ENCODE data around the gene SEPTIN7.

SEPTIN7 gene

DNA sequence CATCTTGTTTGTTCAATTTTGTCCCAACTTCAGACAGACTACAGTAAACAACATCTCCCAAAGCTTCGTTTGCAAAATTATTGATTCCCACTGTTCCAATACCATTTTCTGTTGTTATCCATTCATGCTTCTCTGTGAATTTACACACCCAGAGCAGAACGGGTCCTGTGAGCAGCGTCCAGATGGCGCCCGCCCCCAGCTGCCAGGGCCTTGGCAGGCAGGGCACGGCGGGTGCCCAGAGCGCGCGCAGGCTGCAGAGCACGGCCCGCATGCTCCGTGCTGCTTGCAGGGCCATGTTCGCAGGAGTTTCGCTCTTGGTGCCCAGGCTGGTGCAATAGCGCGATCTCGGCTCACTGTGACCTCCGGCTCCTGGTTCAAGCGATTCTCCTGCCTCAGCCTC is 32.5 kb upstream of the SEPTIN7 start:
- H3K4me3 ChIP-seq (replicated peaks; ENCODE audit: low read depth, low read length), result no peak overlapping the region
- H3K27me3 ChIP-seq (replicated peaks; ENCODE audit: control insufficient read depth, insufficient read depth, low read length), result no peaks in the 10 kb centered on the region
- TF ChIP-seq CTCF (IDR thresholded peaks at IDR 0.05; ENCODE audit: insufficient read depth, low read length, poor library complexity, severe bottlenecking), result no peak
- H3K36me3 ChIP-seq (ENCODE audit: control insufficient read depth, insufficient read depth, low read length), result no peaks in the 10 kb centered on the region
- no peak for DNase-seq (ENCODE audit: extremely low read depth, insufficient read length)

DNA sequence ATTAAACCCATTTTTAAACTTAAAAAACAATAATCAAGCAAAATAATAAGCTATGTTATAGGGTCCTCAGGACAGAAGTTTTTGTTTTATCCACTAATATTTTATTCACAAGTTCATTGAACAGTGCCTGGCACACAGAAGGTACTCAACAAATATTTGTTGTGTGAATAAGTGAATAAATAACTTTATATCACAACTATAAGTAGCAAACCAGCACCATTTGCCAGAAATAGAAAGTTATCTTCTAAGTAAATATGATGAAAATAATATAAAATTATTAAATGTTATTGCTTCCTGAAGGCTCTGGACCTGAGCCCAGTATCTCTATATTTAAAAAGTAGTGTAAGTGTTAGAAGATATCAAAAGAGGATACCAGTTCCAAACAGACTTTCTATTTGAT is 29.1 kb upstream of the SEPTIN7 start:
- Histone ChIP-seq H3K4me3 (replicated peaks; ENCODE audit: low read depth, low read length) (no peak overlapping the region), H3K27me3 (replicated peaks; ENCODE audit: control insufficient read depth, insufficient read depth, low read length) (no peaks in the 10 kb centered on the region), H3K36me3 (ENCODE audit: control insufficient read depth, insufficient read depth, low read length) (no peaks in the 10 kb centered on the region)
- no peak for TF ChIP-seq CTCF (IDR thresholded peaks at IDR 0.05; ENCODE audit: insufficient read depth, low read length, poor library complexity, severe bottlenecking)
- no peak for DNase-seq (ENCODE audit: extremely low read depth, insufficient read length)

DNA sequence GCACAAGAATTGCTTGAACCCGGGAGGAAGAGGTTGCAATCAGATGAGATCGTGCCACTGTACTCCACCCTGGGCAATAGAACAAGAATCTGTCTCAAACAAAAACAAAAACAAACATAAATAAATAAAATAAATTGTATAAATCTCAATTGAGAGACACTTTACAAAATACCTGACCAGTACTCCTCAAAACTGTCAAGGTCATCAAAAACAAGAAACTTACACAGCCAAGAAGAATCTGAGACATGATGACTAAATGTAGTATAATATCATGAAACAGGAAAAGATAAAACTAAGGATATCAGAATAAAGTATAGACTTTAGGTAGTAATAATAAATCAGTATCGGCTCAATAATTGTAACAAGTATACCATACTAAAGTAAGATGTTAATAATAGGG is 26.9 kb upstream of the SEPTIN7 start:
- no peak for TF ChIP-seq CTCF (IDR thresholded peaks at IDR 0.05; ENCODE audit: insufficient read depth, low read length, poor library complexity, severe bottlenecking)
- DNase-seq (ENCODE audit: extremely low read depth, insufficient read length), result no peak
- H3K4me3 ChIP-seq (replicated peaks; ENCODE audit: low read depth, low read length), result no peak overlapping the region
- no peaks in the 10 kb centered on the region for H3K36me3 ChIP-seq (ENCODE audit: control insufficient read depth, insufficient read depth, low read length)
- H3K27me3 ChIP-seq (replicated peaks; ENCODE audit: control insufficient read depth, insufficient read depth, low read length), result no peaks in the 10 kb centered on the region

DNA sequence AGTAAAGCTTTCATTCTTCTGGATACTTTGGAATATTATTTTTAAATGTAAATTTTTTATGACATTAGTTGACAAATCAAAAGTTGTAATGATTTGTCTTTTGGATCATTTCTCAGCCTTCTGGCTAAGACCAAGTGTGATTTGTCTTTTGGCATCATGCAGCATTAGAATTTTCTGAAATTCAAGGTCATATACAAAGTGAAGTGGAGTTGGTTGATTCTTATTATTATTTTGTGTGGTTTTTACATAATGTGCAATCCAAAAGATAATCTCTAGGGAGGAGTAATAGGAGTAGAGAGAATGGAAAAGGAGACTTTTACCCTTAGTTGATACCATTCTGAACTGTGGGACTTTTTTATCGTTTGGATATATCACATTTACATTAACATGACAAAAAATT is 24.2 kb upstream of the SEPTIN7 start:
- no peak overlapping the region for H3K4me3 ChIP-seq (replicated peaks; ENCODE audit: low read depth, low read length)
- DNase-seq (ENCODE audit: extremely low read depth, insufficient read length), result no peak
- no peak for TF ChIP-seq CTCF (IDR thresholded peaks at IDR 0.05; ENCODE audit: insufficient read depth, low read length, poor library complexity, severe bottlenecking)
- H3K27me3 ChIP-seq (replicated peaks; ENCODE audit: control insufficient read depth, insufficient read depth, low read length), result no peaks in the 10 kb centered on the region
- H3K36me3 ChIP-seq (ENCODE audit: control insufficient read depth, insufficient read depth, low read length), result no peaks in the 10 kb centered on the region

DNA sequence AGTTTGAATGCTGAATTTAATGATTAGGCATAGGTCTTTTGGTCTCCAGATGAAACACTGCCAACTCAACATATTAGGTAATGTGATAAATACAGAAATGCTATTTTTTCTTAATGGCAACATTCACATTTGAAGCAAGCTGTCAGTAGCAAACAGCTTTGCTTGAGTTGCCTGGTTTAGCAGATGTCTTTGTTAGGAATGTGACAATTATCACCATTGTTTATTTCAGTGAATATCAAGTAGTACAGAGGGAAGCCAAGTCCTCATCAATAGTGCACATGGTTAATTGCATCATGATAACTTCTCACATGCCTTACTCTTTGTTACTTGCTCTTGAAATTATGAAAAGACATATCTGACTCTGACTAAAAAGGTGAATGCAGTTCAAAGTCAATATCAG is 23.7 kb upstream of the SEPTIN7 start:
- H3K4me3 ChIP-seq (replicated peaks; ENCODE audit: low read depth, low read length), result no peak overlapping the region
- H3K27me3 ChIP-seq (replicated peaks; ENCODE audit: control insufficient read depth, insufficient read depth, low read length), result no peaks in the 10 kb centered on the region
- no peak for TF ChIP-seq CTCF (IDR thresholded peaks at IDR 0.05; ENCODE audit: insufficient read depth, low read length, poor library complexity, severe bottlenecking)
- no peaks in the 10 kb centered on the region for H3K36me3 ChIP-seq (ENCODE audit: control insufficient read depth, insufficient read depth, low read length)
- DNase-seq (ENCODE audit: extremely low read depth, insufficient read length), result no peak

- DNase-seq (ENCODE audit: extremely low read depth, insufficient read length), result no peak
- TF ChIP-seq CTCF (IDR thresholded peaks at IDR 0.05; ENCODE audit: insufficient read depth, low read length, poor library complexity, severe bottlenecking), result no peak
Observed at GRCh38 chr7:35780070-35780469, 20.8 kb upstream of the SEPTIN7 start.

More at GRCh38 chr7:35780070-35780469, 20.8 kb upstream of the SEPTIN7 start:
- Histone ChIP-seq H3K27me3 (replicated peaks; ENCODE audit: control insufficient read depth, insufficient read depth, low read length) (no peaks in the 10 kb centered on the region), H3K36me3 (ENCODE audit: control insufficient read depth, insufficient read depth, low read length) (no peaks in the 10 kb centered on the region), H3K4me3 (replicated peaks; ENCODE audit: low read depth, low read length) (no peak overlapping the region)

All from GM06990 (cell line).